Suprapubic skin (tissue), 4 donors: ENCODE data around the gene KIAA1671. TPM values are rescaled to one million over a fixed set of nuclear protein-coding genes. Genes with fewer than 3 reads are reported as not detected.

ENCODE experiments used
- DNase-seq, 2 donors: peaks; one replicate each; pipeline ENCODE4 v3.0.0-alpha.2; 2019; ENCODE audit warnings: low spot score in 2 of 2
- H3K27ac ChIP-seq: fragments of 200-600 bp; sonication (generic); one replicate; pipeline ENCODE4 v1.5.1; 2019
- H3K27me3 ChIP-seq: fragments of 200-600 bp; sonication (generic); one replicate; pipeline ENCODE4 v1.5.1; 2019
- H3K36me3 ChIP-seq: fragments of 200-600 bp; sonication (generic); one replicate; pipeline ENCODE4 v1.5.1; 2019
- H3K4me1 ChIP-seq: fragments of 200-600 bp; sonication (generic); one replicate; pipeline ENCODE4 v1.5.1; 2019
- H3K4me3 ChIP-seq: fragments of 200-600 bp; sonication (generic); one replicate; pipeline ENCODE4 v1.5.1; 2019; ENCODE audit warnings: mild to moderate bottlenecking
- H3K9me3 ChIP-seq: fragments of 200-600 bp; sonication (generic); one replicate; pipeline ENCODE4 v1.5.1; 2019
- EP300 ChIP-seq: sonication (generic); formaldehyde crosslinking; IDR thresholded peaks from one replicate; pipeline ENCODE4 v1.6.1; 2017; ENCODE audit warnings: antibody characterized with exemption
- POLR2A ChIP-seq, 2 donors: fragments of 450-650 bp; IDR thresholded peaks; one replicate each; pipeline ENCODE4 v1.6.1; 2017; ENCODE audit warnings: antibody characterized with exemption in 2 of 2, mild to moderate bottlenecking in 2 of 2, moderate library complexity in 2 of 2
- POLR2AphosphoS5 ChIP-seq, 3 donors: sonication (generic); formaldehyde crosslinking; IDR thresholded peaks; one replicate each; pipeline ENCODE4 v1.6.1; 2017; ENCODE audit warnings: antibody characterized with exemption in 3 of 3
- WGBS: methylation state at CpG from one replicate; pipeline ENCODE4 v1.1.5; 2018; 5-methylcytosine and 5-hydroxymethylcytosine counted together
- total RNA-seq, 4 donors: library from RNA; depleted of rRNA; stranded (reverse); fragments of >200 nt; gene quantifications; one replicate each; pipeline ENCODE4 v1.1.0, GENCODE V29; 2016
- TF ChIP-seq, protein P1 (sequence below), 2 donors: fragments of 200-600 bp in 1 of 2; fragments of 450-650 bp in 1 of 2; sonication (generic) in 1 of 2; IDR thresholded peaks; one replicate each; pipeline ENCODE4 v1.5.1; 2016 to 2019; ENCODE audit warnings: antibody characterized with exemption in 2 of 2, mild to moderate bottlenecking in 1 of 2, moderate library complexity in 1 of 2

KIAA1671 gene
- total RNA-seq, 4 donors from 2014 or later, result 74.4 to 116 (median 97.0) TPM

- no peak for DNase-seq
- no peak for TF ChIP-seq POLR2A (IDR thresholded peaks at IDR 0.05)
- TF ChIP-seq, protein P1, sequence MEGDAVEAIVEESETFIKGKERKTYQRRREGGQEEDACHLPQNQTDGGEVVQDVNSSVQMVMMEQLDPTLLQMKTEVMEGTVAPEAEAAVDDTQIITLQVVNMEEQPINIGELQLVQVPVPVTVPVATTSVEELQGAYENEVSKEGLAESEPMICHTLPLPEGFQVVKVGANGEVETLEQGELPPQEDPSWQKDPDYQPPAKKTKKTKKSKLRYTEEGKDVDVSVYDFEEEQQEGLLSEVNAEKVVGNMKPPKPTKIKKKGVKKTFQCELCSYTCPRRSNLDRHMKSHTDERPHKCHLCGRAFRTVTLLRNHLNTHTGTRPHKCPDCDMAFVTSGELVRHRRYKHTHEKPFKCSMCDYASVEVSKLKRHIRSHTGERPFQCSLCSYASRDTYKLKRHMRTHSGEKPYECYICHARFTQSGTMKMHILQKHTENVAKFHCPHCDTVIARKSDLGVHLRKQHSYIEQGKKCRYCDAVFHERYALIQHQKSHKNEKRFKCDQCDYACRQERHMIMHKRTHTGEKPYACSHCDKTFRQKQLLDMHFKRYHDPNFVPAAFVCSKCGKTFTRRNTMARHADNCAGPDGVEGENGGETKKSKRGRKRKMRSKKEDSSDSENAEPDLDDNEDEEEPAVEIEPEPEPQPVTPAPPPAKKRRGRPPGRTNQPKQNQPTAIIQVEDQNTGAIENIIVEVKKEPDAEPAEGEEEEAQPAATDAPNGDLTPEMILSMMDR (IDR thresholded peaks at IDR 0.05), result no peak
- no peak for TF ChIP-seq POLR2AphosphoS5 (IDR thresholded peaks at IDR 0.05)
- TF ChIP-seq EP300, result no peak
- no peaks in the 10 kb centered on the region for H3K9me3 ChIP-seq
- H3K27ac ChIP-seq, result peak overlapping the region; percentile 81
- no peaks in the 10 kb centered on the region for H3K36me3 ChIP-seq
- H3K4me1 ChIP-seq, result peaks cover 52% of the 10 kb centered on the region
- H3K27me3 ChIP-seq, result no peaks in the 10 kb centered on the region
- WGBS, result 9% methylated on average over 29 of the region's 47 CpGs
- peak overlapping the region; percentile 86 for H3K4me3 ChIP-seq
Measured at GRCh38 chr22:24953384-24954113, 1.0 kb downstream of the KIAA1671 start.

- Histone ChIP-seq H3K9me3 (no peaks in the 10 kb centered on the region), H3K4me3 (peak overlapping the region; percentile 86), H3K36me3 (no peaks in the 10 kb centered on the region), H3K27ac (no peak overlapping the region), H3K27me3 (no peaks in the 10 kb centered on the region), H3K4me1 (peaks cover 49% of the 10 kb centered on the region)
- TF ChIP-seq EP300 (no peak), POLR2AphosphoS5 (IDR thresholded peaks at IDR 0.05) (no peak)
- no peak for DNase-seq
- WGBS, result 35% methylated on average over 4 of the region's 4 CpGs
Measured at GRCh38 chr22:24954114-24954463, 1.6 kb downstream of the KIAA1671 start.

DNA sequence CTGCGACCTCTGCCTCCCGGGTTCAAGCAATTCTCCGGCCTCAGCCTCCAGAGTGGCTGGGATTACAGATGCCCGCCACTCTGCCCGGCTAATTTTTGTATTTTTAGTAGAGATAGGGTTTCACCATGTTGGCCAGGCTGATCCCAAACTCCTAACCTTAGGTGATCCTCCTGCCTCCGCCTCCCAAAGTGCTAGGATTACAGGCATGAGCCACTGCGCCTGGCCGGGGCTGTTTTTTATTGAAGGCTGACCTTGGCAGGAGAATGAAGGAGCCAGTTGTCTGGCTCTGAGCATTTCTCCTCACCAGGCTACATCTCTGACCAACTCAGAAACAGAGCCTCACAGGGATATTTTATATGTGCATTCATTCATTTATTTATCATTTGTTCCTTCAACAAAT, 2.3 kb downstream of the KIAA1671 start:
- WGBS, result 94% methylated on average over 8 of the region's 8 CpGs
- Histone ChIP-seq H3K4me1 (peaks cover 42% of the 10 kb centered on the region), H3K4me3 (no peak overlapping the region), H3K36me3 (no peaks in the 10 kb centered on the region), H3K27ac (no peak overlapping the region), H3K9me3 (no peaks in the 10 kb centered on the region), H3K27me3 (no peaks in the 10 kb centered on the region)
- TF ChIP-seq POLR2AphosphoS5 (IDR thresholded peaks at IDR 0.05) (no peak), POLR2A (IDR thresholded peaks at IDR 0.05) (no peak), EP300 (no peak)
- TF ChIP-seq, protein P1 (IDR thresholded peaks at IDR 0.05), result no peak
- no peak for DNase-seq

DNA sequence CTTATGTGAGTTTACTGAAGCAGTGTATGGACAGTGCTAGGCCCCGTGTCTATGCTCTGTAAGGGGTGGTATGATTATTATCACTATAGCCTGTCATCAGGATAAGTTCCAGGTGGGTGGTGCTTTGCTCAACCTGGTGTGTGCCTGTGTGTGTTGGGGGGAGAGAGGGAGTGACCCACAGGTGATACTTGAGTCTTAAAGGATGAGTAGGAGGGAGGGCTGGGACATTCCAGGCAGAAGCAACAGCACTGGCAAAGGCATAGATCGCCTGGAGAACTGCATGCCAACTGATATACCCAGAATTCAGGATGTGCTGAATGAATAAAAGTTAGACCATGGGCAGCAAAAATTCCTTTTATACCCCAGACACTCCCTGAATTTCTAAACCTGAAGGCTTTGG, 4.5 kb downstream of the KIAA1671 start:
- Histone ChIP-seq H3K27ac (no peak overlapping the region), H3K36me3 (no peaks in the 10 kb centered on the region), H3K4me3 (no peak overlapping the region), H3K27me3 (no peaks in the 10 kb centered on the region), H3K4me1 (peaks cover 23% of the 10 kb centered on the region), H3K9me3 (no peaks in the 10 kb centered on the region)
- no peak for DNase-seq
- TF ChIP-seq, protein P1 (IDR thresholded peaks at IDR 0.05), result no peak
- no peak for TF ChIP-seq EP300
- TF ChIP-seq POLR2AphosphoS5 (IDR thresholded peaks at IDR 0.05), result no peak
- no peak for TF ChIP-seq POLR2A (IDR thresholded peaks at IDR 0.05)
- 56% methylated on average over 2 of the region's 2 CpGs for WGBS

DNA sequence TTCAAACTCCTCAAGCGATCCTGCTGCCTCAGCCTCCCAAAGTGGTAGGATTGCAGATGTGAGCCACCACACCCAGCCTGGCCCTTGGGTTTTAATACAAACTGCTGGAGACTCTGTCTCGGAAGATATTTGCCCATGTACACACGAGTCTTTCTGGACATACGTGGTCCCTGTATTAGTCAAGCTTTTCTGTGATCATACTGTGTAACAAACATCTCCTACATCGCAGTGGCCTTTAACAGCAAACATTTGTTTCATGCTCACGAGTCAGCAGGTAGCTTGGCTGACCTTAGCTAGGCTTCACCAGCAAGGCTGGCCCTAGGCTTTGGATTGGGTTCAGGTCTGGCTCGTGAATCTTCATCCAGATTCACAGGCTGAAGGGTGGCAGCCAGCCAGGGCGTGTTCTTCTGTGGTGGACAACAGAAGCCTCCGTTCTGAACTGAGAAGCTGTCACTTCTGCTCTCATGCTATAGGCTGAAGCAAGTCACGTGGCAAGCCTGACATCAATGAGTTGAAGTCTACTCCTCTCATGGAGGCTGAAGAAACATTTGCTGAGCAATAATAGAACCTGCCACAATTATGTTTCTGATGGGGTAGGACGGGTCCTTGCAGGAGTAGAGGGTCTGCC, 8.8 kb downstream of the KIAA1671 start:
- no peaks in the 10 kb centered on the region for H3K27me3 ChIP-seq
- no peak for DNase-seq
- no peaks in the 10 kb centered on the region for H3K9me3 ChIP-seq
- TF ChIP-seq POLR2AphosphoS5 (IDR thresholded peaks at IDR 0.05) (no peak), EP300 (no peak), POLR2A (IDR thresholded peaks at IDR 0.05) (no peak)
- TF ChIP-seq, protein P1 (IDR thresholded peaks at IDR 0.05), result no peak
- H3K4me1 ChIP-seq, result peaks cover 7% of the 10 kb centered on the region
- WGBS, result 86% methylated on average over 11 of the region's 11 CpGs
- no peaks in the 10 kb centered on the region for H3K36me3 ChIP-seq
- no peak overlapping the region for H3K27ac ChIP-seq
- no peak overlapping the region for H3K4me3 ChIP-seq
